HepG2 (cell line): ENCODE results near the gene FUCA1. TPM values are rescaled to one million over a fixed set of nuclear protein-coding genes. Genes with fewer than 3 reads are reported as not detected.
A peak's percentile ranks its signal among the peaks of the same experiment; 100 is the strongest.

Experiments used
- AFF4 ChIP-seq: sonication (generic); formaldehyde crosslinking; IDR thresholded peaks from 2 replicates; pipeline ENCODE4 v1.4.0; 2020; ENCODE audit warnings: missing genetic modification reagents
- CENPX ChIP-seq: sonication (generic); formaldehyde crosslinking; IDR thresholded peaks from 2 replicates; pipeline ENCODE4 v1.9.0; 2021; ENCODE audit warnings: mild to moderate bottlenecking, missing genetic modification reagents, moderate library complexity
- ESRRA ChIP-seq: sonication (generic); formaldehyde crosslinking; IDR thresholded peaks from 2 replicates; pipeline ENCODE4 v1.5.1; 2020; ENCODE audit warnings: mild to moderate bottlenecking, low read depth, missing genetic modification reagents
- MLXIP ChIP-seq: sonication (generic); formaldehyde crosslinking; IDR thresholded peaks from 2 replicates; pipeline ENCODE4 v1.9.0; 2021; ENCODE audit warnings: missing genetic modification reagents, borderline replicate concordance
- NR2C2 ChIP-seq: sonication (generic); formaldehyde crosslinking; IDR thresholded peaks from 2 replicates; pipeline ENCODE4 v1.4.0; 2020; ENCODE audit warnings: missing genetic modification reagents, mild to moderate bottlenecking, moderate library complexity, borderline replicate concordance
- PLSCR1 ChIP-seq: sonication (generic); formaldehyde crosslinking; IDR thresholded peaks from 2 replicates; pipeline ENCODE4 v1.5.0; 2020; ENCODE audit warnings: missing genetic modification reagents, mild to moderate bottlenecking, borderline replicate concordance
- PTBP1 ChIP-seq: fragments of 200-400 bp; formaldehyde crosslinking; IDR thresholded peaks from 2 replicates; pipeline ENCODE4 v1.6.1; 2018; ENCODE audit warnings: low read length, low read depth; ENCODE audit not compliant: poor library complexity, severe bottlenecking
- ZBTB8A ChIP-seq: sonication (generic); formaldehyde crosslinking; IDR thresholded peaks from 2 replicates; pipeline ENCODE4 v1.4.0; 2020; ENCODE audit warnings: mild to moderate bottlenecking, low read depth, missing genetic modification reagents, borderline replicate concordance
- ZNF563 ChIP-seq: sonication (generic); formaldehyde crosslinking; IDR thresholded peaks from 2 replicates; pipeline ENCODE4 v1.8.0; 2022; ENCODE audit warnings: mild to moderate bottlenecking, moderate library complexity, missing genetic modification reagents
- ZNF672 ChIP-seq: sonication (generic); formaldehyde crosslinking; IDR thresholded peaks from 2 replicates; pipeline ENCODE4 v1.8.1; 2022; ENCODE audit warnings: missing genetic modification reagents
- ZNF780A ChIP-seq: sonication (generic); formaldehyde crosslinking; IDR thresholded peaks from 2 replicates; pipeline ENCODE4 v1.8.0; 2022; ENCODE audit warnings: mild to moderate bottlenecking, missing genetic modification reagents, moderate library complexity
- ZNF800 ChIP-seq: sonication (generic); formaldehyde crosslinking; IDR thresholded peaks from 2 replicates; pipeline ENCODE4 v1.4.0; 2020; ENCODE audit warnings: missing genetic modification reagents
- ZSCAN30 ChIP-seq: sonication (generic); formaldehyde crosslinking; IDR thresholded peaks from 2 replicates; pipeline ENCODE4 v1.5.0; 2020; ENCODE audit warnings: mild to moderate bottlenecking, missing genetic modification reagents
- polyA plus RNA-seq, 8 experiments: library from polyadenylated mRNA; depleted of rRNA in 3 of 8; stranded (reverse) in 7 of 8; unstranded in 1 of 8; fragments of >200 nt; fragmentation: Illumina TruSeq in 4 of 8; extraction: Trizol in 4 of 8; gene quantifications; 2 replicates each; pipeline versions ENCODE4 v1.2.1 to v1.2.3, GENCODE V29; 2011 to 2016; ENCODE audit warnings: low read depth in 4 of 8, missing spikeins in 1 of 8, mixed read lengths in 1 of 8; ENCODE audit not compliant: insufficient read depth in 1 of 8
- total RNA-seq, 5 experiments: library from RNA; depleted of rRNA; stranded (reverse); fragments of >200 nt; fragmentation: Illumina TruSeq; extraction: Trizol; gene quantifications; 2 replicates each; pipeline ENCODE4 v1.2.3, GENCODE V29; 2016; ENCODE audit warnings: low read depth in 1 of 5
- TF ChIP-seq, protein P1 (sequence below): sonication (generic); formaldehyde crosslinking; conservative IDR thresholded peaks from 2 replicates; pipeline ENCODE4 v1.8.1; 2023; ENCODE audit warnings: missing genetic modification reagents
- TF ChIP-seq, protein P2 (sequence below), 2 experiments: fragments of 450-650 bp in 1 of 2; sonication (generic) in 1 of 2; formaldehyde crosslinking; IDR thresholded peaks; 2 replicates each; pipeline versions ENCODE4 v1.5.0 to v1.8.0; 2020 to 2022; ENCODE audit warnings: mild to moderate bottlenecking in 1 of 2, missing genetic modification reagents in 1 of 2

Gene FUCA1
- total and polyA plus RNA-seq, 2 of the 13 experiments (the other 11 are each of a cell fraction or from before 2014, with no cell fraction given) = 32.7 to 33.6 TPM

GRCh38 chr1:23799570-23800399 lies 68.3 kb downstream of the FUCA1 start (continued):
- no peak; the same call in 1 of the 2 replicates for TF ChIP-seq ZNF563 (CRISPR knock-in tag)
- no peak for TF ChIP-seq ZNF672
- no peak for TF ChIP-seq ZSCAN30 (CRISPR knock-in tag)
- no peak for TF ChIP-seq PLSCR1 (CRISPR knock-in tag)
- TF ChIP-seq MLXIP = no peak; the same call in 1 of the 2 replicates
- TF ChIP-seq ZNF780A = no peak
- no peak for TF ChIP-seq ZBTB8A (CRISPR knock-in tag)
- TF ChIP-seq, protein P1, sequence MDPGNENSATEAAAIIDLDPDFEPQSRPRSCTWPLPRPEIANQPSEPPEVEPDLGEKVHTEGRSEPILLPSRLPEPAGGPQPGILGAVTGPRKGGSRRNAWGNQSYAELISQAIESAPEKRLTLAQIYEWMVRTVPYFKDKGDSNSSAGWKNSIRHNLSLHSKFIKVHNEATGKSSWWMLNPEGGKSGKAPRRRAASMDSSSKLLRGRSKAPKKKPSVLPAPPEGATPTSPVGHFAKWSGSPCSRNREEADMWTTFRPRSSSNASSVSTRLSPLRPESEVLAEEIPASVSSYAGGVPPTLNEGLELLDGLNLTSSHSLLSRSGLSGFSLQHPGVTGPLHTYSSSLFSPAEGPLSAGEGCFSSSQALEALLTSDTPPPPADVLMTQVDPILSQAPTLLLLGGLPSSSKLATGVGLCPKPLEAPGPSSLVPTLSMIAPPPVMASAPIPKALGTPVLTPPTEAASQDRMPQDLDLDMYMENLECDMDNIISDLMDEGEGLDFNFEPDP = 0 out of 2 replicates have a peak, but pooled peaks have one; percentile 45
- TF ChIP-seq ZNF800 (CRISPR knock-in tag) = no peak
- TF ChIP-seq PTBP1 = no peak
- TF ChIP-seq AFF4 (CRISPR knock-in tag) = no peak
- TF ChIP-seq NR2C2 = peak; percentile 32; the same call in 1 of the 2 replicates
- no peak for TF ChIP-seq ESRRA
- no peak for TF ChIP-seq CENPX (CRISPR knock-in tag)
- TF ChIP-seq, protein P2, sequence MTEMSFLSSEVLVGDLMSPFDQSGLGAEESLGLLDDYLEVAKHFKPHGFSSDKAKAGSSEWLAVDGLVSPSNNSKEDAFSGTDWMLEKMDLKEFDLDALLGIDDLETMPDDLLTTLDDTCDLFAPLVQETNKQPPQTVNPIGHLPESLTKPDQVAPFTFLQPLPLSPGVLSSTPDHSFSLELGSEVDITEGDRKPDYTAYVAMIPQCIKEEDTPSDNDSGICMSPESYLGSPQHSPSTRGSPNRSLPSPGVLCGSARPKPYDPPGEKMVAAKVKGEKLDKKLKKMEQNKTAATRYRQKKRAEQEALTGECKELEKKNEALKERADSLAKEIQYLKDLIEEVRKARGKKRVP (CRISPR knock-in tag; IDR thresholded peaks at IDR 0.05) = no peak
